K562 (cell line): ENCODE data around the gene RNF223. TPM values are rescaled to one million over a fixed set of nuclear protein-coding genes. Genes with fewer than 3 reads are reported as not detected.

ENCODE experiments used
- ATAC-seq: fragments of 200-7000 bp; cut with Tn5 transposase; 3 replicates; pipeline ENCODE4 v1.9.1; 2020; ENCODE audit warnings: moderate library complexity
- BruUV-seq: library from RNA; stranded (reverse); fragments of 400-500 nt; replicated peaks from 2 replicates; lab custom pipeline; 2021; lab: Mats Ljungman, UMichigan
- CTCF ChIA-PET: fragments of 300-600 bp; formaldehyde crosslinking; extraction: SDS; loops from one replicate; lab custom pipeline; 2021; ENCODE audit warnings: low intra/inter-chr PET ratio; lab: Yijun Ruan, JAX
- POLR2A ChIA-PET: fragments of 300-600, 350-650 bp; sonication (Branson Sonifier 250); formaldehyde crosslinking; extraction: SDS; loops from one replicate; lab custom pipeline; 2021; ENCODE audit warnings: antibody characterized with exemption, inconsistent platforms; lab: Yijun Ruan, JAX
- DNase-seq, 4 experiments: peaks; one replicate each; pipeline versions ENCODE4 v3.0.0 to v3.0.0-alpha.2; 2011 to 2018; ENCODE audit warnings: low spot score in 3 of 4, mixed read lengths in 3 of 4; ENCODE audit errors: extremely low read depth in 1 of 4
- FAIRE-seq: peaks from 2 replicates; lab custom pipeline; 2011; peaks lifted over from hg19 to GRCh38; lab: Jason Lieb, UNC
- H2AFZ ChIP-seq: 2 replicates; pipeline ENCODE4 v1.6.0; 2011; ENCODE audit warnings: low read depth, low read length, control low read depth, inconsistent platforms
- H3K27ac ChIP-seq: fragments of 200-600 bp; 3 replicates; pipeline ENCODE4 v1.8.0; 2011; ENCODE audit warnings: low read depth, mild to moderate bottlenecking, control low read depth, inconsistent platforms, low read length, moderate library complexity, mixed read lengths; ENCODE audit errors: extremely low read depth
- H3K27me3 ChIP-seq, 2 experiments: fragments of 300-600 bp in 1 of 2; 2 replicates in 1 of 2; 3 replicates in 1 of 2; pipeline versions ENCODE4 v1.6.0 to v1.8.0; 2011; ENCODE audit warnings: inconsistent platforms in 2 of 2, low read length in 2 of 2, mild to moderate bottlenecking in 1 of 2, mixed read lengths in 1 of 2, moderate library complexity in 1 of 2; ENCODE audit not compliant: control insufficient read depth in 2 of 2, insufficient read depth in 2 of 2
- H3K36me3 ChIP-seq: fragments of 300-600 bp; 3 replicates; pipeline ENCODE4 v1.8.0; 2011; ENCODE audit warnings: mild to moderate bottlenecking, low read length, inconsistent platforms; ENCODE audit not compliant: control insufficient read depth, insufficient read depth
- H3K4me1 ChIP-seq, 2 experiments: fragments of 200-600 bp in 1 of 2; replicated peaks in 1 of 2; 2 replicates in 1 of 2; 3 replicates in 1 of 2; pipeline versions ENCODE4 v1.5.1 to v1.8.0; 2011; ENCODE audit warnings: inconsistent platforms in 2 of 2, low read length in 2 of 2, mild to moderate bottlenecking in 1 of 2, mixed read lengths in 1 of 2, moderate library complexity in 1 of 2; ENCODE audit not compliant: control insufficient read depth in 2 of 2, insufficient read depth in 2 of 2
- H3K4me2 ChIP-seq: 2 replicates; pipeline ENCODE4 v1.6.1; 2011; ENCODE audit warnings: low read length, control low read depth, inconsistent platforms, mixed read lengths; ENCODE audit not compliant: insufficient read depth
- H3K4me3 ChIP-seq: fragments of 200-600 bp; sonication (generic), shearing (Covaris generic); 2 replicates; pipeline ENCODE4 v1.5.1; 2016; ENCODE audit warnings: control low read depth, inconsistent platforms
- H3K79me2 ChIP-seq: fragments of 200-600 bp; 3 replicates; pipeline ENCODE4 v1.8.0; 2011; ENCODE audit warnings: low read length, inconsistent platforms; ENCODE audit not compliant: control insufficient read depth, insufficient read depth
- H3K9ac ChIP-seq, 2 experiments: 2 replicates each; pipeline versions ENCODE4 v1.6.0 to v1.6.1; 2011; ENCODE audit warnings: low read depth in 2 of 2, low read length in 2 of 2, control low read depth in 1 of 2, inconsistent platforms in 1 of 2, mild to moderate bottlenecking in 1 of 2, mixed read lengths in 1 of 2; ENCODE audit not compliant: insufficient read depth in 1 of 2
- H3K9me1 ChIP-seq: one replicate; pipeline ENCODE4 v1.6.0; 2011; ENCODE audit warnings: inconsistent platforms, mild to moderate bottlenecking, low read length, moderate library complexity; ENCODE audit not compliant: control insufficient read depth, insufficient read depth
- H3K9me3 ChIP-seq: replicated peaks from 2 replicates; pipeline ENCODE4 v1.5.1; 2011; ENCODE audit warnings: low read depth, low read length, inconsistent platforms; ENCODE audit not compliant: control insufficient read depth, insufficient read depth
- H4K20me1 ChIP-seq: replicated peaks from 2 replicates; pipeline ENCODE4 v1.6.1; 2011; ENCODE audit warnings: low read length, inconsistent platforms, mixed read lengths; ENCODE audit not compliant: control insufficient read depth, insufficient read depth
- CBFA2T3 ChIP-seq: fragments of 450-650 bp; IDR thresholded peaks from 2 replicates; pipeline ENCODE4 v1.6.1; 2017
- GTF2A2 ChIP-seq: IDR thresholded peaks from 2 replicates; pipeline ENCODE4 v1.6.1; 2016; ENCODE audit warnings: mild to moderate bottlenecking, missing genetic modification characterization, missing compliant biosample characterization
- LARP7 ChIP-seq: fragments of 450-650 bp; IDR thresholded peaks from 2 replicates; pipeline ENCODE4 v1.6.1; 2016
- MAZ ChIP-seq, 2 experiments: fragments of 450-650 bp in 1 of 2; sonication (generic) in 1 of 2; formaldehyde crosslinking; IDR thresholded peaks in 1 of 2; conservative IDR thresholded peaks in 1 of 2; 2 replicates each; pipeline versions ENCODE4 v1.4.0 to v1.5.0; 2020; ENCODE audit warnings: mild to moderate bottlenecking in 1 of 2, missing genetic modification reagents in 1 of 2
- RBFOX2 ChIP-seq: fragments of 200-400 bp; formaldehyde crosslinking; IDR thresholded peaks from 2 replicates; pipeline ENCODE4 v1.6.1; 2017; ENCODE audit warnings: low read depth, mild to moderate bottlenecking, low read length, moderate library complexity
- SMC3 ChIP-seq: conservative IDR thresholded peaks from 2 replicates; pipeline ENCODE4 v1.6.1; 2011; ENCODE audit warnings: low read depth, low read length, improper control_type of control experiment; ENCODE audit not compliant: insufficient read depth
- WGBS: fragments of 100-300 bp; shearing (Covaris generic); methylation state at CpG from one replicate; pipeline ENCODE4 v1.1.6; 2016; ENCODE audit warnings: low coverage, mixed read lengths; ENCODE audit not compliant: insufficient coverage; ENCODE audit errors: missing lambda C conversion rate; 5-methylcytosine and 5-hydroxymethylcytosine counted together
- in situ Hi-C: fragments of 300-500 bp; cut with MboI; formaldehyde crosslinking; loops from 4 replicates; pipeline ENCODE4 v1.15.0; 2018; ENCODE audit warnings: inconsistent platforms, mixed read lengths
- intact Hi-C: fragments of 100-400 bp; cut with micrococcal nuclease; formaldehyde crosslinking; loops from 2 replicates; pipeline ENCODE4 v1.14.2; 2022
- polyA plus RNA-seq, 8 experiments: library from polyadenylated mRNA; depleted of rRNA in 4 of 8; stranded (reverse) in 5 of 8; unstranded in 3 of 8; fragments of >200 nt; fragmentation: Nextera tagmentation in 2 of 8; fragmentation: Illumina TruSeq in 1 of 8; extraction: Ambion mirVana in 2 of 8; extraction: Trizol in 1 of 8; gene quantifications; 2 replicates each; pipeline versions ENCODE4 v1.2.1 to v1.2.3, GENCODE V29; 2011 to 2014; ENCODE audit warnings: inconsistent platforms in 1 of 8, missing spikeins in 1 of 8
- total RNA-seq, 7 experiments: library from RNA; depleted of rRNA in 6 of 7; stranded (reverse); fragments of >200 nt in 6 of 7; fragmentation: Illumina TruSeq in 2 of 7; extraction: Trizol in 2 of 7; gene quantifications; 2 replicates each; pipeline versions ENCODE4 v1.2.1 to v1.2.3, GENCODE V29; 2011 to 2021; ENCODE audit warnings: low replicate concordance in 1 of 7
- TF ChIP-seq, protein P1 (sequence below): fragments of 450-650 bp; IDR thresholded peaks from 2 replicates; pipeline ENCODE4 v1.6.1; 2017; ENCODE audit warnings: mild to moderate bottlenecking, moderate library complexity
- TF ChIP-seq, protein P2 (sequence below), 2 experiments: IDR thresholded peaks; 2 replicates each; pipeline ENCODE4 v1.6.1; 2011; ENCODE audit warnings: borderline replicate concordance in 1 of 2, control low read depth in 1 of 2, low read depth in 1 of 2, low read length in 1 of 2, mild to moderate bottlenecking in 1 of 2, mixed read lengths in 1 of 2, moderate library complexity in 1 of 2; ENCODE audit not compliant: insufficient read depth in 1 of 2, insufficient read length in 1 of 2, poor library complexity in 1 of 2, severe bottlenecking in 1 of 2; ENCODE audit errors: extremely low read depth in 1 of 2
- TF ChIP-seq, protein P3 (sequence below): fragments of 200-800 bp; sonication (Bioruptor generic); IDR thresholded peaks from 2 replicates; pipeline ENCODE4 v1.6.1; 2017; ENCODE audit warnings: missing genetic modification characterization, missing compliant biosample characterization
- TF ChIP-seq, protein P4 (sequence below): fragments of 450-650 bp; IDR thresholded peaks from 2 replicates; pipeline ENCODE4 v1.6.1; 2018; ENCODE audit not compliant: partially characterized antibody

The RNF223 gene
- total and polyA plus RNA-seq, 9 of the 15 experiments (the other 6 are each of a cell fraction or from before 2014, with no cell fraction given) = 0.04 to 0.32 TPM; not detected in 7

DNA sequence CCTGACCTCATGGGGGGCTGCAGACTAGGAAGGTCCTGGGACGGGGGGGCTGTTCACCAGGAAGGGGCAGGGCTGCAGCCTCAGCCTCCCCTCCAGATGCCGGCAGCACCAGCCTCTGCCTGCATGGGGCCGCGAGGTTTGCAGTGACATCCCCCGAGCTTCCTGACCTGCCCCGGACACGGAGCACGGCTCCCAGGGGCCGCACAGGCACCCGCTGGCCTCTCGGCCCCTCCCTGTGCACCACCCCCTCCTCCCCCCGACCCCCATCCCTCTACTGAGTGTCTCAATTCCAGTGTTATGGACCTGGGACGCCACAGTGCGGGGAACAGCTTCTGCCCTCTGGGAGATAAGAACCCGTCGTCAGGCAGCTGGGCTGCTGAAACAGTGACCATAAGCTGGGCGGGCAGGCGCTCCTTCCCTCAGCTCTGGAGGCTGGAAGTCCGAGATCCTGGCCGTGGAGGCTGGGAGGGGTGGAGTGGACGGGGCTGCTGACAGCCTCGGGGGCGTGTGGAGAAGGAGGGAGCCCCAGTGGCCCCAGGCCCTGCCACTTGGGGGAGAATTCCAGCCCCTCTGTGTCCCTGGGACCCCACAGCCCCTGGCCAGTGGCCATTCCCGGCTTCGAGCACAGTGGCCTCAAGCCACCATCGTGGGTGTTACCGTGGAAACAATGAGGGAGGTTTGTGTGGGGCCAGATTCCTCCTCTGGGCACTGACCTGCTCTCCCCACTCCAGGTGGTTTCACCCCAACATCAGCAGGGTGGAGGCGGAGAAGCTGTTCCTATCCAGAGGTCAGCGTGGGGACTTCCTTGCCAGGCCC lies 11.6 kb downstream of the RNF223 start:
- H3K79me2 ChIP-seq = no peaks in the 10 kb centered on the region
- FAIRE-seq = peak; percentile 72
- TF ChIP-seq SMC3 = 0 out of 2 replicates have a peak, but pooled peaks have one; percentile 20
- no peak for TF ChIP-seq GTF2A2 (tag)
- TF ChIP-seq, protein P1, sequence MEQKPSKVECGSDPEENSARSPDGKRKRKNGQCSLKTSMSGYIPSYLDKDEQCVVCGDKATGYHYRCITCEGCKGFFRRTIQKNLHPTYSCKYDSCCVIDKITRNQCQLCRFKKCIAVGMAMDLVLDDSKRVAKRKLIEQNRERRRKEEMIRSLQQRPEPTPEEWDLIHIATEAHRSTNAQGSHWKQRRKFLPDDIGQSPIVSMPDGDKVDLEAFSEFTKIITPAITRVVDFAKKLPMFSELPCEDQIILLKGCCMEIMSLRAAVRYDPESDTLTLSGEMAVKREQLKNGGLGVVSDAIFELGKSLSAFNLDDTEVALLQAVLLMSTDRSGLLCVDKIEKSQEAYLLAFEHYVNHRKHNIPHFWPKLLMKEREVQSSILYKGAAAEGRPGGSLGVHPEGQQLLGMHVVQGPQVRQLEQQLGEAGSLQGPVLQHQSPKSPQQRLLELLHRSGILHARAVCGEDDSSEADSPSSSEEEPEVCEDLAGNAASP = no peak
- TF ChIP-seq LARP7 = no peak
- TF ChIP-seq CBFA2T3 = 0 out of 2 replicates have a peak, but pooled peaks have one; percentile 34
- TF ChIP-seq RBFOX2 = 0 out of 2 replicates have a peak, but pooled peaks have one; percentile 18
- TF ChIP-seq MAZ (CRISPR knock-in tag; conservative IDR thresholded peaks at IDR 0.05 in 1 of 2, IDR thresholded peaks at IDR 0.05 in 1 of 2) = peak in 1 of 2 experiments; percentile 16; a peak in 1 of 4 replicates
- TF ChIP-seq, protein P2, sequence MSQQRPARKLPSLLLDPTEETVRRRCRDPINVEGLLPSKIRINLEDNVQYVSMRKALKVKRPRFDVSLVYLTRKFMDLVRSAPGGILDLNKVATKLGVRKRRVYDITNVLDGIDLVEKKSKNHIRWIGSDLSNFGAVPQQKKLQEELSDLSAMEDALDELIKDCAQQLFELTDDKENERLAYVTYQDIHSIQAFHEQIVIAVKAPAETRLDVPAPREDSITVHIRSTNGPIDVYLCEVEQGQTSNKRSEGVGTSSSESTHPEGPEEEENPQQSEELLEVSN (IDR thresholded peaks at IDR 0.05; ENCODE audit: borderline replicate concordance in 1 of 2, extremely low read depth in 1 of 2, insufficient read depth in 1 of 2, insufficient read length in 1 of 2, low read depth in 1 of 2, low read length in 1 of 2, poor library complexity in 1 of 2, severe bottlenecking in 1 of 2) = peak in 1 of 2 experiments; percentile 34
- TF ChIP-seq, protein P3, sequence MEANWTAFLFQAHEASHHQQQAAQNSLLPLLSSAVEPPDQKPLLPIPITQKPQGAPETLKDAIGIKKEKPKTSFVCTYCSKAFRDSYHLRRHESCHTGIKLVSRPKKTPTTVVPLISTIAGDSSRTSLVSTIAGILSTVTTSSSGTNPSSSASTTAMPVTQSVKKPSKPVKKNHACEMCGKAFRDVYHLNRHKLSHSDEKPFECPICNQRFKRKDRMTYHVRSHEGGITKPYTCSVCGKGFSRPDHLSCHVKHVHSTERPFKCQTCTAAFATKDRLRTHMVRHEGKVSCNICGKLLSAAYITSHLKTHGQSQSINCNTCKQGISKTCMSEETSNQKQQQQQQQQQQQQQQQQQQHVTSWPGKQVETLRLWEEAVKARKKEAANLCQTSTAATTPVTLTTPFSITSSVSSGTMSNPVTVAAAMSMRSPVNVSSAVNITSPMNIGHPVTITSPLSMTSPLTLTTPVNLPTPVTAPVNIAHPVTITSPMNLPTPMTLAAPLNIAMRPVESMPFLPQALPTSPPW (CRISPR knock-in tag) = peak; percentile 54; the same call in 1 of the 2 replicates
- TF ChIP-seq, protein P4, sequence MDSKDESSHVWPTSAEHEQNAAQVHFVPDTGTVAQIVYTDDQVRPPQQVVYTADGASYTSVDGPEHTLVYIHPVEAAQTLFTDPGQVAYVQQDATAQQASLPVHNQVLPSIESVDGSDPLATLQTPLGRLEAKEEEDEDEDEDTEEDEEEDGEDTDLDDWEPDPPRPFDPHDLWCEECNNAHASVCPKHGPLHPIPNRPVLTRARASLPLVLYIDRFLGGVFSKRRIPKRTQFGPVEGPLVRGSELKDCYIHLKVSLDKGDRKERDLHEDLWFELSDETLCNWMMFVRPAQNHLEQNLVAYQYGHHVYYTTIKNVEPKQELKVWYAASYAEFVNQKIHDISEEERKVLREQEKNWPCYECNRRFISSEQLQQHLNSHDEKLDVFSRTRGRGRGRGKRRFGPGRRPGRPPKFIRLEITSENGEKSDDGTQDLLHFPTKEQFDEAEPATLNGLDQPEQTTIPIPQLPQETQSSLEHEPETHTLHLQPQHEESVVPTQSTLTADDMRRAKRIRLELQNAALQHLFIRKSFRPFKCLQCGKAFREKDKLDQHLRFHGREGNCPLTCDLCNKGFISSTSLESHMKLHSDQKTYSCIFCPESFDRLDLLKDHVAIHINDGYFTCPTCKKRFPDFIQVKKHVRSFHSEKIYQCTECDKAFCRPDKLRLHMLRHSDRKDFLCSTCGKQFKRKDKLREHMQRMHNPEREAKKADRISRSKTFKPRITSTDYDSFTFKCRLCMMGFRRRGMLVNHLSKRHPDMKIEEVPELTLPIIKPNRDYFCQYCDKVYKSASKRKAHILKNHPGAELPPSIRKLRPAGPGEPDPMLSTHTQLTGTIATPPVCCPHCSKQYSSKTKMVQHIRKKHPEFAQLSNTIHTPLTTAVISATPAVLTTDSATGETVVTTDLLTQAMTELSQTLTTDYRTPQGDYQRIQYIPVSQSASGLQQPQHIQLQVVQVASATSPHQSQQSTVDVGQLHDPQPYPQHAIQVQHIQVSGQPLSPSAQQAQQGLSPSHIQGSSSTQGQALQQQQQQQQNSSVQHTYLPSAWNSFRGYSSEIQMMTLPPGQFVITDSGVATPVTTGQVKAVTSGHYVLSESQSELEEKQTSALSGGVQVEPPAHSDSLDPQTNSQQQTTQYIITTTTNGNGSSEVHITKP = peak; percentile 56

More for the DNA sequence above, 11.6 kb downstream of the RNF223 start:
- WGBS = 17% methylated on average over 23 of the region's 29 CpGs
- no peaks in the 10 kb centered on the region for H3K27me3 ChIP-seq
- no peaks in the 10 kb centered on the region for H3K9me3 ChIP-seq
- in situ Hi-C loops (loop anchor here (10.0 kb wide), 1 partner anchor 78 kb away; the partner anchor contains the start of gene PERM1), intact Hi-C loops (loop anchor here (1.0 to 5.0 kb wide), 5 partner anchors 29 to 140 kb away; partner anchors contain the start of genes AGRN, HES4 and SAMD11)
- H2AFZ ChIP-seq = peak overlapping the region; percentile 57
- H3K9ac ChIP-seq = peak overlapping the region; percentile 27 to 88; a peak in 3 of 4 replicates
- peak overlapping the region; percentile 29; the same call in 1 of the 2 replicates for H3K4me3 ChIP-seq
- H3K27ac ChIP-seq = no peak overlapping the region
- peak; percentile 5; the same call in 1 of the 3 replicates for ATAC-seq
- no peaks in the 10 kb centered on the region; the same call in 1 of the 2 replicates for H4K20me1 ChIP-seq
- no peaks in the 10 kb centered on the region for H3K36me3 ChIP-seq
- no TSS peak for BruUV-seq
- CTCF ChIA-PET = interaction anchor here (0.5 to 3.0 kb wide), 3 partner anchors 79 to 169 kb away, joined by 3 to 27 read pairs (median 4); partner anchors contain the start of genes B3GALT6 and SDF4
- peaks cover 58 to 87% of the 10 kb centered on the region in 2 experiments for H3K4me1 ChIP-seq
- peak overlapping the region; percentile 70 for H3K4me2 ChIP-seq
- peak; percentile 57 to 80 (median 67) for DNase-seq
- H3K9me1 ChIP-seq = no peaks in the 10 kb centered on the region
- POLR2A ChIA-PET = interaction anchor here (0.7 to 1.1 kb wide), 5 partner anchors 10 to 86 kb away, joined by 3 to 4 read pairs (median 3); partner anchors contain the start of gene ISG15
